K562 (cell line): ENCODE data around the gene MLST8.

Experiments
- ATF7 ChIP-seq: fragments of 450-650 bp; IDR thresholded peaks from 2 replicates; pipeline ENCODE4 v1.7.1; 2014; ENCODE audit warnings: mild to moderate bottlenecking, moderate library complexity
- EP300 ChIP-seq: IDR thresholded peaks from 2 replicates; pipeline ENCODE4 v1.6.1; 2012; ENCODE audit warnings: low read length, improper control_type of control experiment
- GTF2F1 ChIP-seq: IDR thresholded peaks from 2 replicates; pipeline ENCODE4 v1.6.1; 2011; ENCODE audit warnings: low read depth, low read length, improper control_type of control experiment
- HNRNPK ChIP-seq: fragments of 200-400 bp; formaldehyde crosslinking; IDR thresholded peaks from one replicate; pipeline ENCODE4 v1.6.1; 2018; ENCODE audit warnings: mild to moderate bottlenecking, low read depth, low read length; ENCODE audit not compliant: poor library complexity, severe bottlenecking
- KLF10 ChIP-seq: fragments of 250-450 bp; sonication (Bioruptor Pico); IDR thresholded peaks from 2 replicates; pipeline ENCODE4 v1.6.1; 2021; ENCODE audit warnings: matching md5 sums
- NCOA1 ChIP-seq: fragments of 450-650 bp; IDR thresholded peaks from 2 replicates; pipeline ENCODE4 v1.6.1; 2016; ENCODE audit warnings: low read depth
- NFIX ChIP-seq: fragments of 250-450 bp; sonication (Bioruptor Pico); IDR thresholded peaks from 2 replicates; pipeline ENCODE4 v1.4.0; 2020; ENCODE audit warnings: low read depth, mild to moderate bottlenecking, moderate library complexity
- POLR2A ChIP-seq: fragments of 450-650 bp; conservative IDR thresholded peaks from 2 replicates; pipeline ENCODE4 v1.6.1; 2016
- TAF1 ChIP-seq: IDR thresholded peaks from 2 replicates; pipeline ENCODE4 v1.6.1; 2011; ENCODE audit warnings: mild to moderate bottlenecking, low read length, moderate library complexity; ENCODE audit not compliant: insufficient read depth, control insufficient read depth, severe bottlenecking; ENCODE audit errors: extremely low read depth
- TEAD1 ChIP-seq, 2 experiments: fragments of 450-650 bp in 1 of 2; sonication (generic) in 1 of 2; formaldehyde crosslinking; IDR thresholded peaks; 2 replicates each; pipeline versions ENCODE4 v1.4.0 to v1.8.0; 2020 to 2022; ENCODE audit warnings: mild to moderate bottlenecking in 2 of 2, missing genetic modification reagents in 1 of 2
- ZBED1 ChIP-seq: IDR thresholded peaks from 2 replicates; pipeline ENCODE4 v1.6.1; 2014
- ZNF24 ChIP-seq: fragments of 450-650 bp; IDR thresholded peaks from 2 replicates; pipeline ENCODE4 v1.6.1; 2016
- TF ChIP-seq, protein P1 (sequence below), 3 experiments: IDR thresholded peaks in 2 of 3; conservative IDR thresholded peaks in 1 of 3; 2 replicates each; pipeline ENCODE4 v1.5.1; 2011 to 2012; ENCODE audit warnings: low read length in 3 of 3, mild to moderate bottlenecking in 3 of 3, control low read depth in 2 of 3, improper control_type of control experiment in 1 of 3, inconsistent platforms in 1 of 3, low read depth in 1 of 3, mixed read lengths in 1 of 3, moderate library complexity in 1 of 3; ENCODE audit not compliant: insufficient read depth in 2 of 3
- TF ChIP-seq, protein P2 (sequence below): sonication (generic); formaldehyde crosslinking; IDR thresholded peaks from 2 replicates; pipeline ENCODE4 v1.8.1; 2023; ENCODE audit warnings: mild to moderate bottlenecking, missing genetic modification reagents

DNA sequence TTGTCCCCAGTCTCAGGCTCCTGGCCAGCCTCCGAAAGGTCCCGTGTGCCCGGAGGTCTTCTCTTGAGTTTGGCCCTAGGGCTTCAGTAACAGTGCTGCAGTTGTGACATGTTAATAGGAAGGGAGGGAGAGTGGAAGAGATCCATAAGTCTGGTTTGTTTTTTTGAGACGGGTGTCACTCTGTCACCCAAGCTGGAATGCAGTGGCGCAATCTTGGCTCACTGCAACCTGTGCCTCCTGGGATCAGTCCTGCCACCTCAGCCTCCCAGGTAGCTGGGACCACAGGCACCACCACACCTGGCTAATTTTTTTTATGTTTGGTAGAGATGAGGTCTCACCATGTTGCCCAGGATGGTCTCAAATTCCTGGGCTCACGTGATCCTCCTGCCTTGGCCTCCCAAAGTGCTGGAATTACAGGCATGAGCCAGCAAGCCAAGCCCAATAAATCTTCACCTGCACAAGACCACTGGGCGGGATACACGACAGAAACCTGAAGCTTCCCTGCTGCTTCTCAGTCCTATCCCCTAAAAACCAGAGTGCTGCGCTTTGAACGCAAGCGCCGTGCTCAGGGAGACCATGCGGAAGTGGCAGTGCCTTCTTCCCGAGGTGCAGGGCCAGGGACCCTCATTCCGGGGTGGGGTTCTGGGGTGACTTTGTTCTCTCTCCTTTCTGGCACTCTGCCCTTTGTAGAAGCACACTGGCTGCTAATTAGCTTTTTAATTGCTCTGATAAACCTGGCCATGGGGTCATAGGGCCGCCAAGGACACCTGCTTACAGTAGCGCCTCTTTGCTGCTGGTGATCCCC lies 38.8 kb upstream of the MLST8 start:
- TF ChIP-seq HNRNPK = no peak
- TF ChIP-seq, protein P1, sequence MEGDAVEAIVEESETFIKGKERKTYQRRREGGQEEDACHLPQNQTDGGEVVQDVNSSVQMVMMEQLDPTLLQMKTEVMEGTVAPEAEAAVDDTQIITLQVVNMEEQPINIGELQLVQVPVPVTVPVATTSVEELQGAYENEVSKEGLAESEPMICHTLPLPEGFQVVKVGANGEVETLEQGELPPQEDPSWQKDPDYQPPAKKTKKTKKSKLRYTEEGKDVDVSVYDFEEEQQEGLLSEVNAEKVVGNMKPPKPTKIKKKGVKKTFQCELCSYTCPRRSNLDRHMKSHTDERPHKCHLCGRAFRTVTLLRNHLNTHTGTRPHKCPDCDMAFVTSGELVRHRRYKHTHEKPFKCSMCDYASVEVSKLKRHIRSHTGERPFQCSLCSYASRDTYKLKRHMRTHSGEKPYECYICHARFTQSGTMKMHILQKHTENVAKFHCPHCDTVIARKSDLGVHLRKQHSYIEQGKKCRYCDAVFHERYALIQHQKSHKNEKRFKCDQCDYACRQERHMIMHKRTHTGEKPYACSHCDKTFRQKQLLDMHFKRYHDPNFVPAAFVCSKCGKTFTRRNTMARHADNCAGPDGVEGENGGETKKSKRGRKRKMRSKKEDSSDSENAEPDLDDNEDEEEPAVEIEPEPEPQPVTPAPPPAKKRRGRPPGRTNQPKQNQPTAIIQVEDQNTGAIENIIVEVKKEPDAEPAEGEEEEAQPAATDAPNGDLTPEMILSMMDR (IDR thresholded peaks at IDR 0.05 in 2 of 3, conservative IDR thresholded peaks at IDR 0.05 in 1 of 3; ENCODE audit: insufficient read depth in 2 of 3, low read depth in 1 of 3, low read length in 3 of 3) = no peak
- no peak for TF ChIP-seq ZNF24
- no peak for TF ChIP-seq NFIX (CRISPR knock-in tag)
- TF ChIP-seq GTF2F1 = no peak
- no peak for TF ChIP-seq EP300
- no peak for TF ChIP-seq NCOA1
- no peak for TF ChIP-seq TEAD1 (CRISPR knock-in tag; IDR thresholded peaks at IDR 0.05)
- TF ChIP-seq KLF10 (CRISPR knock-in tag) = no peak
- no peak for TF ChIP-seq ZBED1
- TF ChIP-seq ATF7 = no peak
- TF ChIP-seq POLR2A = no peak
- TF ChIP-seq, protein P2, sequence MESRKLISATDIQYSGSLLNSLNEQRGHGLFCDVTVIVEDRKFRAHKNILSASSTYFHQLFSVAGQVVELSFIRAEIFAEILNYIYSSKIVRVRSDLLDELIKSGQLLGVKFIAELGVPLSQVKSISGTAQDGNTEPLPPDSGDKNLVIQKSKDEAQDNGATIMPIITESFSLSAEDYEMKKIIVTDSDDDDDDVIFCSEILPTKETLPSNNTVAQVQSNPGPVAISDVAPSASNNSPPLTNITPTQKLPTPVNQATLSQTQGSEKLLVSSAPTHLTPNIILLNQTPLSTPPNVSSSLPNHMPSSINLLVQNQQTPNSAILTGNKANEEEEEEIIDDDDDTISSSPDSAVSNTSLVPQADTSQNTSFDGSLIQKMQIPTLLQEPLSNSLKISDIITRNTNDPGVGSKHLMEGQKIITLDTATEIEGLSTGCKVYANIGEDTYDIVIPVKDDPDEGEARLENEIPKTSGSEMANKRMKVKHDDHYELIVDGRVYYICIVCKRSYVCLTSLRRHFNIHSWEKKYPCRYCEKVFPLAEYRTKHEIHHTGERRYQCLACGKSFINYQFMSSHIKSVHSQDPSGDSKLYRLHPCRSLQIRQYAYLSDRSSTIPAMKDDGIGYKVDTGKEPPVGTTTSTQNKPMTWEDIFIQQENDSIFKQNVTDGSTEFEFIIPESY = no peak
- no peak for TF ChIP-seq TAF1
